T-helper 2 cell treated with Interferon-gamma antibody and Interleukin-4, amounts not matched to agents 100 ng/mL and 5 ng/mL, for 36 hours (primary cell): ENCODE measurements around the gene RING1. TPM values are rescaled to one million over a fixed set of nuclear protein-coding genes. Genes with fewer than 3 reads are reported as not detected.

Experiments used
- intact Hi-C: fragments of 100-400 bp; cut with micrococcal nuclease; formaldehyde crosslinking; loops from one replicate; pipeline ENCODE4 v1.15.1; 2023
- total RNA-seq: library from RNA; stranded (reverse); gene quantifications from 2 replicates; pipeline ENCODE4 v1.2.3, GENCODE V29; 2022

RING1 gene
- total RNA-seq, 1 donor from 2014 or later = 41.6 TPM

DNA sequence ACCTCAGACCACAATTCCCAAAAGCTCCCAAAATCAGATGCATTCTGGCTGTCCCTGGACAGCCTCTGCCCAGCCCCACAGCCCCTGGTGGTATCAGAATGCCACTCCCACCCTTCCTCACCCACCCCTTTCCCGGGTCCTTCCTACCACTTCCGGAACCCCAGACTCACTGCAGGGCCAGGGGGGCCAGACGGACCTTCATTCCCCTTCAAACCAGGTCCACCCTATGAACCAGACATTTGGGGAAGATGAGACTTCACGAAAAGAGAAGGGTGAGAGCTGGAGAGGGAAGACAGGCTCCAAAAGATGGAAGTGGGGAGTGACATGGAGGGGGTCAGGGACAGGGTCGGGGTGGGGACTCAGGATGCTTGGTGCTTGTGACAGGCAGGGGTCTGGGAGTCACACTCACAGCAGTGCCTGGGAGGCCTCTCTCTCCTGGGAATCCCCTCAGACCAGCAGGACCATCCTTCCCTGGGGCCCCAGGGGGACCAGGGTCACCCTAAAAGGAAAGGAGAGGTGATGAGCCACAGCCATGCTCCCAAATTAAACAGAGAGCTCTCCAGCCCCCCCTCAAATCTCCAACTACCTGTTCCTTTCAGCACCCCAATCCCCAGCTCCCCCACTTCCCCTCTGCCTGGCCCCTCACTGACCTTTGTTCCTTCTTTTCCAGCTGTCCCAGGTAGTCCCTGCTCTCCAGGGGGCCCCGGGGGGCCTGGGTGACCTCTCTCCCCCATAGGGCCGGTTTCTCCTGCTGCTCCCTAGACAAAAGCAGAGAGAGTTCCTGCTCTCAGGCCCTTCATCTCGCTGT is 36.2 kb upstream of the RING1 start:
- intact Hi-C loops = no loop called here

DNA sequence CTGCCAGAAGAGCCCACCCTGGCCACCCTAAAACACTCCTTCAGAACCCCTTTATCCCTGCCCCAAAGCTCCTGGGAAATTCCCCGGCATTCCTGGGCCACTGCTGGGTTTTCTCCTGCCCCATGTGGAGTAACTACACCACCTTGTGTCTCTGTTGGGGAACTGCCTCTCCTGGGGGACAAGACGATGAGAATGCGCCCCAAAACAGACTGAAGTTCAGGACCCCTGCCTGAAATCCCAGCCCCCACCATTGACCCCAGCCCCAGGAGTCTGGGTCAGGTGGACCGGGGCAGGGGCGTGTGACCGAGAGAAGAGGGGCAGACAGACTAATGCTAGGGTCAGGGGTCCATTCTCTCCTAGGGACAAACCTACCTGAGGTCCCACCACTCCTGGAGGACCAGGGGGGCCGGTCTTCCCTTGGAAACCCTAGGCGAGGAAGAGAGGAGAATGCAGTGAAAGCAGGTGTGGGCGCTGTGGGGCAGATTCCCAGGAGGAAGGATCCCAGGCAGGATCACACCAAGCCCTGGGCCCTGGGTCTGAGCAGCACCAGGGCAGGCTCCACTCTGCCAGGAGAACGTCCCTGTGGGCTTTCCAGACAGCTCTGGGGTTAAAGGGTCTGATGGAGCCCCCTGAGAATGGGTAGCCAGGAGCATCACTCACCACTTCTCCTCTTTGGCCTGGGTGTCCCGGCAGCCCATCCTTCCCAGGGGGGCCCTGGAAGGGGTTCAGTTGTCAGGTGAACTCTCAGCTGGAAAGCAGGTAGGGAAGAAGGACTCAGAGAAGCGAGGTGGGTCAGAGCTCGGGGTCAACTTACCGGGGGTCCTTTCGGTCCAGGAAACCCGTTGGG is 35.4 kb upstream of the RING1 start:
- intact Hi-C loops = no loop called here

DNA sequence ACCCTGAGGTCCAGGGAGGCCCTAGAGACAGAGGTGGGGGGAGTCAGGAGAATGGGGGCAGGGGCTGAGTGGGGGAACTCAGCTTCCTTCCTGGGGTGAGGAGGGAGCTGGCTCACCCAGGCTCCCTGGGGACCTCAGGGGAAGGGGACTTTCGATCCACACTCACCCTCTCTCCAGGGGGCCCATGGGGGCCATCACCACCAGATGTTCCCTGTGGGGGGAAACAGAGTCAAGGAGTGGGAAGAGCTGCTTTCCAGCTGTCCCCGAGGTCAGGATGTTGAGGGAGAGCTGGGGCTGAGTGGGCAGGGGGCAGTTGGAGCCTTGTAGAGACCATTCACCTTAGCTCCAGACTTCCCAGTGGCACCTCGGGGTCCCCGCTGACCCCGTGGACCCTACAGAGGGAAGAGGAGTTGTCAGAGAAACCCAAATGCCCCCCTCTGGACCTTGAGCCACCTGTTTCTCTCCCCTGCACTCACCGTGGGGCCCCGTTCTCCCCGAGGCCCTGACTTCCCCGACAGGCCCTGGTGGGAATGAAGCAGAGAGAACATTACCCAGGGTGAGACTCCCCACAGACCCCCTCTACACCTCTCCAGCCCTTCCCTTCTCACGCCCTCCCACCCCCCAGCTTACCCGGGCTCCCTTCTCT is 34.6 kb upstream of the RING1 start:
- intact Hi-C loops = no loop called here

DNA sequence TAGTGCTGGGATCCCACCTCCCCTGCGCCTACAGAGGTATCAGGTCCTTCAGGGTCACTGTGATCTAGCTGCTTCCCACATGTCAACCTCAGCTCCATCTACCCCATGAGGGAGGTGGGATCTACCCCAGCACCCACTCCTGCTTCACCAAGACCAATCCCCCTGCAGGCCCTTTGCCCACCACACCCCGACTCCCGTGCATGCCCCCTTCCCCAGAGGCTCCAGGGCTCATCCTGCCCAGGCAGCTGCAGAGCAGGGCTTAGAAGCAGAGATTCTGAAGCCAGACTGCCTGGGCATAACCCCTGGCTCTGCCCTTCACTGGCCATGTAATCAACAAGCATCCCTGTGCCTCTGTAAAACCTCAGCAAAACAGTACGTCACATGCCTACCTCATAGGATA is 33.5 kb upstream of the RING1 start:
- intact Hi-C loops = no loop called here

DNA sequence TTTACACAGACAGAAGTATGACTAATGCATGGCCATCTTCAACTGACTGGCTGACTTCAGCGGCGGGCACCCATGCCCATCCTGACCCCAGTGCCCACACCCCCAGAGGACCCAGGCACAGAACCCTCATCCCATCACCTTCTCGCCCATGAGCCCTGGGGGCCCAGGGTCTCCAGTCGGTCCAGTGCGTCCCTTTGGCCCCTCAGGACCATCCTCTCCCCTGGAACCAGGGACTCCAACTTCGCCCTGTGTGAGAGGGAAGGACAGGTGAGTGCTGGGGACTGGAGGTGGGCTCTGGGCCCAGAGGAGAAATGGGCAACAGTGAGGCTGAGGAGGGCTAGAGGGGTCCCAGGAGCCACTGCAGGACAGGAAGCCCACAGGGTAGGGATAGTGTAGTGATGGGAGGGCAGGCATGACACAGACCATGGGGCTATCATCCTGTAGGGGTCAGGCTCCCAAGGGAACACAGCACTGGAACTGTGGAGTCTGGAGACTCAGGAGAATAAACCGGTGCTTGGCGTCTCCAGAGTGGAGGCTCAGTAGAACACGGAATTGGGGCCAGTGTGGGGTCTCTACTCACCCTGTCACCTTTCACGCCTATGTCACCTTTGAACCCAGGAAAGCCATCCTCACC is 32.7 kb upstream of the RING1 start:
- intact Hi-C loops = no loop called here

DNA sequence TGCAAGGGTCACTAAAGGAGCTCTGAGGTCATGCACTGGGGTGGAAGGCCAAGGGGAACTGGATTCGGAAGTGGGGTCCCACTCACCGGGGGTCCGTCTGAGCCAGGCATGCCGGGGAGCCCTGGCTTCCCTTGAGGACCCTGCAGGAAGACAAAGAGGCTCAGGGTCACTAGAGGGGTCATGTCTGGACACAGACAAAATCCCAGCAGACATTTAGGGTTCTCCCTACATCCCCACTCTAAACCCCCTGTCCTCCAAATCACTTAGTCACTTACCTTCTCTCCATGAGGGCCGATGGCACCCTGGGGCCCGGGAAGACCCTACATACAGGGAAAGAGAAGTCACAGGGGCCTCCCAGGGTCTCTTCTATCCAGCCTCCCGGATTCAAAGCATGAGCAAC is 31.4 kb upstream of the RING1 start:
- intact Hi-C loops = no loop called here

DNA sequence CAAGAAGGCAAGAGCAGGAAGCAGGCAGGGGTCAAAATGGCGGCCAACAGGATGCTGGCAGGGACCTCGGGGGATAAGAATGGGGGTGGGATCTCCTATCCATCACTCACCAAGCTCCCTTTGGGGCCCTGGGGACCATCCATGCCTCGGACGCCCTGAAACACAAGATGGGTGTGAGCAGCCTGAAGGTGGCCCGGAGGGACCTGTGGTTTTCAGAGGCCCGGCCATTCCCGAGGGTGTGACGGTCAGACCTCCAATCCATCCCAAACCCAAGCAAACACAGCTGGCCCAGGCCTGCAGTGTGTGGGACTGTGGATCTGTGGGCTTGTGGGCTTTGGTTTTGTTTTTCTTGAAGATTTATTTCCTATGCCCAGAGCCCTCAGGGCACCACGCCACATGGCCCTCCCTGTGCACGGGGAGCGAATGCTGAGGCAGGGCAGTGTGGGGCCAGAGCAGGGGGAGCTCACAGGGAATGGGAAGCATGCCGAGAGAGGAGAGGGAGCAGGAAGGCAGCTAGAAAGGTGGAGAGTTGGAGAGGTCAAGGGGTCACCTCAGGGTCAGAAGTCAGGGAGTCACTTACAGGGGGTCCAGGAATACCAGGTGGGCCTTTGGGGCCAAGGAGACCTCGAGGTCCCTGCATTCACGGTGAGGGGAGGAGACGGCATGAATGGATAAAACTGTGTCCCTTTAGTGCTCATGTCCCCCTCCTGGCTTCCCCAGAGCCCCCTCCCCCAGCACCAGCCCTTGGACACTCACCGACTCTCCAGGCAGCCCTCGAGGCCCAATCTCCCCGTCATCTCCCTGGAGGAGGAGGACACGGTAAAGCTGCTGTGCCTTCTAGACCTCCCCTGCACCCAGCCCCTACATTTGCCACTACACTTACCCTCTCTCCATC is 30.5 kb upstream of the RING1 start:
- intact Hi-C loops = no loop called here

DNA sequence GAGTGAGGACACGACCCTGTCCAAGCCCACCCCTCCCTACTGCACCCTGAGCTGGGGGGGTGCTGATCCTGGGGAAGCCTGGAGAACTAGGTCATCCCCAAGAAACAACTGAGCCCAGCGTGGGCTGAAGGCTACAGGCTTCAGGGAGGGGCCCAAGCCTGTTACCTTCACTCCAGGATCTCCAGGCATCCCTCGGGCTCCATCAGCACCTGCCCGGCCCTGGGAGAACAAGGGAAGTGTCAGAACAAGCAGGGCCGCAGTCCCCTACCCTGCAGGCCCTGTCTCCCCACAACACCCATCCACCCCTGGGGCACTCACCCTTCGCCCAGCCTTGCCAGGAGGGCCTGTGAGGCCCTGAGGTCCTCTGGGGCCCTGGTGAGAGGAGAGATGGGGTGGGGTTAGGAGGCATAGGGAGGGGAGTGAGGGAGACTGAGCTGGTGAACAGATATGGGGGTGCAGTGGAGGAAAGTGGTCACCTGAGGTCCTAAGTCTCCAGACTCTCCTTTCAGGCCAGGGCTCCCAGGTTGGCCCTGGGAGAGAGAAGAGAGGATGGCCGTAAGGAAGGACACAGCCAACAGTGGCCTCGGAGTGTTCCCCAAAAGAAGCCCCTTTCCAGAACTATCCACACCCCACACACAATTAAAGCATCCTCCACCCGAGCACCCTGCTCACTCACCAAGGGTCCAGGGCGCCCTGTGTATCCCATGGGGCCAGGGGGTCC is 29.4 kb upstream of the RING1 start:
- intact Hi-C loops = no loop called here

DNA sequence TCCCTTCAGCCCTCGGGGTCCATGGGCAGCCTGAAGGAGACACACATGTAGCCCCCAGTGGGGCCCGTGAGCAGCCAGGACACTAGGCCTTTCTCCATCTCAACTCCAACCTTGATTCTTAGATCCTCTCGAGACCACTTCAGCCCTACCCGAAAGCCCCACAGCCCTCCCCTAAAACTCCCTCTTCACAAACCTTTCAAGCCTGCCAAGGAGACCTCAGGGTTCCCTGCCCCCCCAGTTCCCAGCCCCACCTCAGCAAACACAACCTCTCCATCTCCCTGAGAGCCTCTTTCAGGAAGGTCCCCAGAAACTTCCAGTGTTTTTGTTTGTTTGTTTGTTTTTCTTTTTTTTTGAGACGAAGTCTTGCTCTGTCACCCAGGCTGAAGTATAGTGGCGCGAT is 27.2 kb upstream of the RING1 start:
- intact Hi-C loops = no loop called here

DNA sequence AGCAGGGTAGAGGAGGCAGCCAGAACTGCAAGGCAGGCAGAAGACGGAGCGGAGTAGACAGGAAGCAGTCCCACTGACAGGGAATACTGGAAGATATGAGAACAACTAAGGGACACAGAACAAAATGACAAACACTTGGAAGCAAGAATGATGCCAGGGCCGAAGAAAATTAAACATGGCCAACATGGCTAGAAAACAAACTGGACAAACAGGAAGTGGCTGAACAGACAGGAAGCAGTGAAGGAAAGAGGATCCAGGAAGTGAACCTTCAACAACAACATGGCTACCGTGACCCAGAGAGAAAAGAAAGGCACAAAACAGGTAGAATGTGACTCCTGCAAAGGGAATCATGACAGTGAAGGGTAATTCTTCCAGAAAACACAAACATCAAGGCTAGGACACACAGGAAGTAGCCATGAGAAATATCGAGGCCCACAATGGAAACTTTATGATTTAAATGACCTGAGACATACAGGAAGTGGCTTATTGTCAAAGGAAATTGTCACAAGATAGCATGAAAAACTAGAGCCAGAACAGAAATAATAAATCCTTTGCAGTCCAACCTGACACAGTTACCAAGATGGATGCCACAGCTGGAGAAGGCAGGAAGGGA is 25.1 kb upstream of the RING1 start:
- intact Hi-C loops = loop anchor here (1.0 kb wide), 1 partner anchor 17 kb away; the partner anchor contains the start of genes RXRB and SLC39A7

DNA sequence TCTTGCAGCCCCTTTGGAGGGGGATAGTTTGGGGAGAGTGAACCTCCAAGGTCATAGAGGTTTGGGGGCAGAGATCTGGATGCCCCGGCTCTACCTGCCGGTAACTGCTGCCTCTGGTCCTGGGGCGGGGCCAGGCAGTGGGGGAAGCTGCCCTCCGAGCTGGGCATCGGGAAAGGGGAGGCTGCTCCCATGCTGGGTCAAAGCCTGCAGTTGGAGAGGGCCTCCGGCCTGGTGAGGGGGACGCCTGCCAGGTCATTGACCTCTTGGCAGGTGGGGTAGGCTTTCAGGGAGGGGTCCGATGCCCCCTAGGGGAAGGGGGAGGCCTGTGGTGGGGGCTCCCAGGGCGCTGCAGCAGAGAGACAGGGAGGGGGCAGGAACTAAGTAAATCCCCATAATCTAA is 23.1 kb upstream of the RING1 start:
- intact Hi-C loops = no loop called here

DNA sequence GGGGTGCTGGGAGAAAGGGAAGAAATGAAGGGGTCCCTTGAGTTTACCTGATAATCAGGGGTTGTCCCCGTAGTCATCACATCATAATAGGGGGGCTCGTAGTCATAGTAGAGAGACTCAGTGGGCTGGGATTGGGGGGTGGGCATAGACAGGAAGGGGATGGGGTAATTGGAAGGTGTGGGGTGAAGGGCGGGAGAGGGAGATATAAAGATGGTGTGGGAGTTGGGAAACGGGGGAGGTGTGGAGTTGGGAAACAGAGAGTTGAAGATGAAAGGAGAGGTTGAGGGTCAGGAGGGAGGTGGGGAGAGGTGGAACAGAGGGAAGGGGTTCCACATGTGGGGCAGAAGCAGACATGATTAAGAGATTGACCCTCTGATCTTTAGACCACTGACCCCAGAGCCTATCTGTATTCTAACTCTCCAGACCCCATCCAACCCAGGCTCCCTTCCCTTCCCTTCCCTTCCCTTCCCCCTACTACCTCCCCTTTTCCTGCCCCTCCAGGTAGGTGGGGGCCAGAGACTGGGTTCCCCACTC is 22.6 kb upstream of the RING1 start:
- intact Hi-C loops = no loop called here

DNA sequence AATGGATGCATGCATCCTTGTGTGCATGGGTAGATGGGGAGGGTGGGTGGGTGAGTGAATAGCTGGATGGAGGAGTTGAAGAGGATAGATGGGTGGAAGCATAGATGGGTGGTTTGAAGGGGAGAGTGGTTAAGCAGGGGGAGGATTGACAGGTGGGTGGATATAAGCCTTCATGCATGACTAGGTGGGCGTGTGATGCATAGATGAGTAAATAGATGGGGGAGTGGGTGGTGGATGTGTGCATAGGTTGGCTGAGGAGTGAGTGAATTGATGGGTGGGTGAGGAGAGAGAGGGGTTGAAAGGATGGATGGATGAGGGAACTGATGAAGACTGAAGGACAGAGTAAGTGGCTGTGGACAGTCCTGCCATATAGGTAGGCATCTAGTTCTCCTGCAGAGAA is 20.5 kb upstream of the RING1 start:
- intact Hi-C loops = no loop called here

DNA sequence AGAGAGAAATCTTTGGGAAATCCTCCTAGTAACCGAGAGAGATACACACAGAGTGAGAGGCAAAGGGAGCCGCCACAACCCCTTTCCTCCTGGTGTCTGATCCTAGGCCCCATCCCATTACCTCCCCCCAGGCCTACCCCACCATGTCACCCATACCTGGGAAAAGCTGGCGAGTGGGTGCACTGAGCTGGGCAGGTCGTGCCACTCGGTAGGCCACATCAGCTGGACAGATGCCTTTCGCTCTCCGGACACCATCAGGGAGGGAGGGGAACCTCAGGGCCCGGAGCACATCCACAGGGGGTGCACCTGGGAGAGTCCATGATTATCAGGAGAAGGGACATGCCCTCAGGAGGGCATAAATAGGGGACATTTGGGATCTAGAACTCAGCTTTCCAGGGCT is 19.1 kb upstream of the RING1 start:
- intact Hi-C loops = no loop called here

DNA sequence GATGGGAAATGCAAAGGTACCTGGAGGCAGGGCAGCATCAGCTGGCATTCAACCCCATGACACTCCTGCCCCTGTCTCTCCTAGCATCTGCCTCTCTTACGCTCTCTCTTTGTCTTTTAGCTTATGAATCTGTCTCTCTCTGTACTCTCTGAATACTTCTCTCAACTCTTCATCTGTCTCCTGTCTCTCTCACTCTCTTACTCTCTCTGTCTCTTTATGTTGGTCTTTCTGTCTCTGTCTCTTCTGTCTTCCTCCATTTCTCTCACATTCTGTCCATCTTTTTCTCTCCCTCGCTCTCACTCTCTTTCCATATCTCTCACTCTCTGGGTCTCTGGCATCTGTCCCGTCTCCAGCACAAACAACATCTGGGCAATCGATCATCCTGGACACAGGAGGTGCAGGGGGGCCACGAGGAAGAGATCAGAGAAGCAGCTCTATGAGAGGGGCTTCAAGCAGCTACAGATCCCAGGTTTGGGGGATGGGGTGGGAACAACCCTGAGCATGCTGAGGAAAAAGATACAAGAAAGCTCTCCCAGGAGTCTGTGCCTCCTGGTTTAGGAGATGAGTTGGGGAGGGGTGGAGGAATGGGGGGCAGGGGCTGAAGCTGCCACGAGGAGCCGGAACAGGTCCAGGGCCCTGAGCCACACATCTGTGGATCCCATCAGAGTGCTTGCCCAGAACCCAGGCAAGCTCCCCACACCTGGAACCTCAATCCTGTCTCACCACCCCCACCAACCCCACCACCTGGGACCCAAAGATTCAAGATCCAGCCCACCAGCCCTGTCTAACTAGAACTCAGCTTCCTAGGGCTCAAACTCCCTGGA is 18.5 kb upstream of the RING1 start:
- intact Hi-C loops = no loop called here

DNA sequence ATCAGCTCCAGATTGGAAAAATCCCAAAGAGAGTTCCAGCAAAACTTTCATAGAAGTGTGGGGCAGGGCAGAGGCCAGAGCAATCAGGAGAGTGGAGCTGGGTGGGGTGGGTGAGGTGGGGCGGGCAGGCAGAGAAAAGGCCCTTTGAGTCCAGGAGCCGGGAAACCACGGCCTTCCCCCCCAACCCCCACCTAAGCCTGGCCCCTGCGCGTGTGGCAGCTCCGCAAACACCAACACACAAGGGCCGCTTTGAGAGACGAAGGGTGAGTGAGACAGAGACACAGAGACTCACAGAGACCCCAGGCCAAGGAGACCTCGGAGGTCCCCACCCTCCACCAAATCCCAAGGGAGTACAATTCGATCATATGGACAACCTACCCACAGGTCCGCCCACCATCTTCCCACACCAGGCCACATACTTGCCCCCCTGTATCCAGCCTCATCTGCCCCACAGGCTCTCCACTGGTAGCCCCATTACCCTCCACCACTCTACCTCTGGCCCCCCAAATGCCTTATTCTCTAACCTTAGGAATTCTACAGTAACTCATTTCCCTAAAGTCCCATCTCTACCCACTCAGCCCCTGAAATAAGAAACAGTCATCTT is 17.7 kb upstream of the RING1 start:
- intact Hi-C loops = no loop called here

DNA sequence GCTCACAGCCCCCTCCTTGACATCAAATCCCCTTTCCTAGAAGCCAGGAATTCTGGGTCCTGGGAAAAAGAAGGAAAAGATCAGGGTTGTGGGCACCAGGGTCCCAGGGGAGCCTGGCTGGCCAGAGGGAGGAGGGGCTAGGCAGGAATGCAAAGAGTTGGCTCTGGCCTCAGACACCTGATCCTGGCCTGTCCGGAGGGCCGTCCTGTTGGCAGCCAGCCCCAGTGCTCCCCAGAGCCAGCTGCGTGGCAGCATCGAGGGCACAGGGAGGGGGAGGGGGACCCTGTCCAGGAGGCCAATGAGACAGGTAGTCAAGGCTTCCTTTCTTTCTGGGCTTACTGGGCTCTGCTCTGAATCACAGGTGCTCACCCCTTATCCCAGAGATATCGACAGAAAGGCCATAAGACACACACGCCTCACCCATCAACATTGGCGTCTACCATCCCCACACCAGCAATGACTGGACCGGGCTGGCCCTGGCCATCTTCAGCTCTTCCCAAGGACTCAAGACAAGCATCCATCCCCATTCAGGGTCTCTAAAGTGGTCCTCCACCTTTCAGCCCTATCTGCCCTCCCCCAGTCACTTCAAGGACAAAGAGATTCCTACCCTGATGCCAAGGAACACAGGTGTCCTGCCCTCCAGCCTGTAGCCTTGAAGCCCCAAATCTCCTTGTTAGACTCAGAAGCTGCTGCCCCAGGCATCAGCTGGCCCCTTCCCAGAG is 16.8 kb upstream of the RING1 start:
- intact Hi-C loops = no loop called here
